H1 (cell line): ENCODE results near the gene TCF4. TPM values are rescaled to one million over a fixed set of nuclear protein-coding genes. Genes with fewer than 3 reads are reported as not detected.
A peak's percentile ranks its signal among the peaks of the same experiment; 100 is the strongest.

ENCODE experiments used
- CTCF ChIA-PET: fragments of 300-600 bp; sonication (Branson Sonifier 250); formaldehyde crosslinking; loops from one replicate; lab custom pipeline; 2021; ENCODE audit not compliant: partially characterized antibody; lab: Charles Lee
- POLR2A ChIA-PET: fragments of 300-600 bp; sonication (Branson Sonifier 250); formaldehyde crosslinking; loops from one replicate; lab custom pipeline; 2021; ENCODE audit warnings: inconsistent platforms; ENCODE audit not compliant: partially characterized antibody; lab: Charles Lee
- DNase-seq, 2 experiments: peaks; one replicate each; pipeline versions ENCODE4 v3.0.0 to v3.0.0-alpha.2; 2010 to 2022; ENCODE audit warnings: low spot score in 2 of 2, low read depth in 1 of 2, mixed read lengths in 1 of 2
- FAIRE-seq: peaks from 2 replicates; lab custom pipeline; 2011; peaks lifted over from hg19 to GRCh38; lab: Jason Lieb, UNC
- H2AFZ ChIP-seq: 2 replicates; pipeline ENCODE4 v1.8.1; 2012; ENCODE audit warnings: low read length, inconsistent platforms
- H2AK5ac ChIP-seq: 2 replicates; pipeline ENCODE4 v1.6.1; 2013; ENCODE audit warnings: low read depth, low read length
- H2BK120ac ChIP-seq: replicated peaks from 2 replicates; pipeline ENCODE3; 2013; ENCODE audit warnings: low read depth, low read length, inconsistent platforms
- H2BK12ac ChIP-seq: 2 replicates; pipeline ENCODE4 v1.6.1; 2013; ENCODE audit warnings: low read depth, low read length
- H2BK15ac ChIP-seq: 2 replicates; pipeline ENCODE4 v1.6.1; 2013; ENCODE audit warnings: low read length
- H2BK20ac ChIP-seq: 2 replicates; pipeline ENCODE4 v1.6.1; 2013; ENCODE audit warnings: low read length
- H2BK5ac ChIP-seq: 2 replicates; pipeline ENCODE4 v1.6.1; 2013; ENCODE audit warnings: low read depth, low read length
- H3K14ac ChIP-seq: 2 replicates; pipeline ENCODE4 v1.6.1; 2013; ENCODE audit warnings: inconsistent platforms; ENCODE audit not compliant: insufficient read length
- H3K18ac ChIP-seq: 2 replicates; pipeline ENCODE4 v1.6.1; 2013; ENCODE audit warnings: low read length; ENCODE audit errors: extremely low read depth
- H3K23ac ChIP-seq: 2 replicates; pipeline ENCODE4 v1.6.1; 2013; ENCODE audit warnings: inconsistent platforms; ENCODE audit not compliant: insufficient read length
- H3K23me2 ChIP-seq: 2 replicates; pipeline ENCODE4 v1.6.1; 2013; ENCODE audit warnings: low read depth, low read length
- H3K27ac ChIP-seq: 2 replicates; pipeline ENCODE4 v1.6.1; 2011; ENCODE audit warnings: low read depth, low read length, inconsistent platforms
- H3K27me3 ChIP-seq, 4 experiments: replicated peaks in 1 of 4; 1 replicate in 1 of 4; 2 replicates in 3 of 4; pipeline versions ENCODE4 v1.6.1 to v1.8.1; 2011 to 2013; ENCODE audit warnings: low read length in 3 of 4, mild to moderate bottlenecking in 3 of 4, inconsistent platforms in 2 of 4, mixed read lengths in 2 of 4, moderate library complexity in 1 of 4; ENCODE audit not compliant: control insufficient read depth in 3 of 4, insufficient read depth in 3 of 4; ENCODE audit errors: extremely low read depth in 1 of 4
- H3K36me3 ChIP-seq, 4 experiments: 2 replicates each; pipeline versions ENCODE4 v1.6.1 to v1.8.1; 2011 to 2013; ENCODE audit warnings: mild to moderate bottlenecking in 4 of 4, low read length in 3 of 4, moderate library complexity in 2 of 4, control low read depth in 1 of 4, inconsistent platforms in 1 of 4; ENCODE audit not compliant: insufficient read depth in 4 of 4, control insufficient read depth in 2 of 4
- H3K4ac ChIP-seq: replicated peaks from 2 replicates; pipeline ENCODE3; 2013; ENCODE audit warnings: low read length, low read depth, mixed read lengths, inconsistent platforms; ENCODE audit not compliant: insufficient read length
- H3K4me1 ChIP-seq, 4 experiments: replicated peaks in 1 of 4; 1 replicate in 1 of 4; 2 replicates in 3 of 4; pipeline versions ENCODE4 v1.6.1 to v1.8.1; 2011 to 2013; ENCODE audit warnings: low read length in 3 of 4, inconsistent platforms in 2 of 4, mixed read lengths in 1 of 4; ENCODE audit not compliant: insufficient read depth in 4 of 4, control insufficient read depth in 3 of 4
- H3K4me2 ChIP-seq, 2 experiments: 2 replicates each; pipeline versions ENCODE4 v1.6.1 to v1.8.1; 2011 to 2013; ENCODE audit warnings: low read depth in 2 of 2, low read length in 2 of 2, control low read depth in 1 of 2, inconsistent platforms in 1 of 2, mild to moderate bottlenecking in 1 of 2; ENCODE audit not compliant: insufficient read depth in 1 of 2
- H3K4me3 ChIP-seq, 4 experiments: fragments of 200-600, 300-600 bp in 1 of 4; sonication (generic), shearing (Covaris generic), sonication (Bioruptor Twin) in 1 of 4; 2 replicates each; pipeline versions ENCODE4 v1.5.1 to v1.8.1; 2011 to 2016; ENCODE audit warnings: low read length in 4 of 4, low read depth in 3 of 4, control low read depth in 2 of 4, inconsistent platforms in 2 of 4, mild to moderate bottlenecking in 2 of 4, mixed read lengths in 1 of 4, moderate library complexity in 1 of 4; ENCODE audit not compliant: insufficient read depth in 2 of 4; ENCODE audit errors: extremely low read depth in 1 of 4
- H3K56ac ChIP-seq: replicated peaks from 2 replicates; pipeline ENCODE3; 2013; ENCODE audit warnings: low read depth, mild to moderate bottlenecking, mixed read lengths, low read length, inconsistent platforms; ENCODE audit not compliant: insufficient read length
- H3K79me1 ChIP-seq: 2 replicates; pipeline ENCODE4 v1.6.1; 2013; ENCODE audit warnings: low read depth, low read length, control low read depth
- H3K79me2 ChIP-seq, 2 experiments: 2 replicates each; pipeline versions ENCODE4 v1.6.1 to v1.8.1; 2012 to 2013; ENCODE audit warnings: low read length in 2 of 2, mild to moderate bottlenecking in 2 of 2, inconsistent platforms in 1 of 2; ENCODE audit not compliant: insufficient read depth in 2 of 2, control insufficient read depth in 1 of 2
- H3K9ac ChIP-seq, 4 experiments: replicated peaks in 1 of 4; 1 replicate in 1 of 4; 2 replicates in 3 of 4; pipeline versions ENCODE4 v1.6.1 to v1.8.1; 2011 to 2013; ENCODE audit warnings: low read depth in 3 of 4, low read length in 3 of 4, control low read depth in 2 of 4, mild to moderate bottlenecking in 2 of 4, moderate library complexity in 2 of 4, inconsistent platforms in 1 of 4; ENCODE audit errors: extremely low read depth in 1 of 4
- H3K9me3 ChIP-seq, 2 experiments: 2 replicates each; pipeline versions ENCODE4 v1.6.1 to v1.8.1; 2012 to 2013; ENCODE audit warnings: mild to moderate bottlenecking in 2 of 2, moderate library complexity in 2 of 2, control low read depth in 1 of 2, inconsistent platforms in 1 of 2, low read depth in 1 of 2, low read length in 1 of 2, mixed read lengths in 1 of 2; ENCODE audit not compliant: insufficient read depth in 2 of 2
- H4K20me1 ChIP-seq, 2 experiments: replicated peaks in 1 of 2; 2 replicates each; pipeline versions ENCODE3 to v1.8.1; 2011 to 2013; ENCODE audit warnings: inconsistent platforms in 2 of 2, low read length in 2 of 2, mild to moderate bottlenecking in 1 of 2; ENCODE audit not compliant: insufficient read depth in 2 of 2, control insufficient read depth in 1 of 2
- H4K5ac ChIP-seq: 2 replicates; pipeline ENCODE4 v1.6.1; 2013; ENCODE audit warnings: low read length, low read depth, mixed read lengths, inconsistent platforms; ENCODE audit not compliant: insufficient read length
- H4K8ac ChIP-seq: 2 replicates; pipeline ENCODE4 v1.8.0; 2013; ENCODE audit warnings: mild to moderate bottlenecking, moderate library complexity, low read length, inconsistent platforms; ENCODE audit not compliant: insufficient read depth; ENCODE audit errors: extremely low read depth
- H4K91ac ChIP-seq: replicated peaks from 2 replicates; pipeline ENCODE3; 2013; ENCODE audit warnings: low read length, mixed read lengths, inconsistent platforms; ENCODE audit not compliant: insufficient read length
- BCL11A ChIP-seq, 2 experiments: IDR thresholded peaks; one replicate each; pipeline ENCODE4 v1.6.1; 2011; ENCODE audit warnings: low read depth in 2 of 2, low read length in 2 of 2, mild to moderate bottlenecking in 2 of 2
- CTCF ChIP-seq, 3 experiments: IDR thresholded peaks; 1 replicate in 2 of 3; 2 replicates in 1 of 3; pipeline versions ENCODE4 v1.5.1 to v1.6.1; 2011; ENCODE audit warnings: low read length in 3 of 3, mild to moderate bottlenecking in 3 of 3, inconsistent platforms in 2 of 3, low read depth in 1 of 3, moderate library complexity in 1 of 3; ENCODE audit not compliant: insufficient read depth in 1 of 3; ENCODE audit errors: control extremely low read depth in 1 of 3
- GTF2F1 ChIP-seq: IDR thresholded peaks from 2 replicates; pipeline ENCODE4 v1.6.1; 2012; ENCODE audit warnings: low read depth, low read length, improper control_type of control experiment, borderline replicate concordance
- KDM4A ChIP-seq: IDR thresholded peaks from one replicate; pipeline ENCODE4 v1.7.1; 2012; ENCODE audit warnings: low read depth, mild to moderate bottlenecking, moderate library complexity, low read length, inconsistent platforms; ENCODE audit not compliant: severe bottlenecking
- MAX ChIP-seq: IDR thresholded peaks from 2 replicates; pipeline ENCODE4 v1.6.1; 2012; ENCODE audit warnings: inconsistent platforms
- POLR2A ChIP-seq, 2 experiments: IDR thresholded peaks; 1 replicate in 1 of 2; 2 replicates in 1 of 2; pipeline ENCODE4 v1.6.1; 2011; ENCODE audit warnings: low read depth in 2 of 2, low read length in 2 of 2, mild to moderate bottlenecking in 2 of 2; ENCODE audit errors: control extremely low read depth in 1 of 2
- RAD21 ChIP-seq, 2 experiments: IDR thresholded peaks in 1 of 2; conservative IDR thresholded peaks in 1 of 2; 2 replicates each; pipeline ENCODE4 v1.6.1; 2011; ENCODE audit warnings: low read depth in 2 of 2, low read length in 2 of 2, improper control_type of control experiment in 1 of 2, inconsistent platforms in 1 of 2, mild to moderate bottlenecking in 1 of 2, moderate library complexity in 1 of 2
- SP2 ChIP-seq: IDR thresholded peaks from 2 replicates; pipeline ENCODE4 v1.6.1; 2012; ENCODE audit warnings: mild to moderate bottlenecking, low read length, inconsistent platforms
- ZNF274 ChIP-seq: IDR thresholded peaks from 2 replicates; pipeline ENCODE4 v1.7.0; 2012; ENCODE audit warnings: low read length, borderline replicate concordance; ENCODE audit errors: extremely low read depth
- WGBS, 2 experiments: shearing (Covaris generic) in 1 of 2; methylation state at CpG; one replicate each; pipeline versions ENCODE4 v1.1.6 to v1.1.7; 2013 to 2015; ENCODE audit warnings: low lambda C conversion rate in 2 of 2, mixed read lengths in 2 of 2, inconsistent platforms in 1 of 2, low coverage in 1 of 2, missing lambda C conversion rate in 1 of 2; ENCODE audit not compliant: insufficient replicate concordance in 2 of 2, insufficient coverage in 1 of 2, insufficient read length in 1 of 2; ENCODE audit errors: extremely low coverage in 1 of 2, missing lambda C conversion rate in 1 of 2; 5-methylcytosine and 5-hydroxymethylcytosine counted together
- polyA plus RNA-seq, 7 experiments: library from polyadenylated mRNA; depleted of rRNA in 3 of 7; stranded (reverse) in 5 of 7; unstranded in 2 of 7; fragments of >200 nt in 5 of 7; fragments of 200-250 nt in 2 of 7; gene quantifications; 1 replicate in 5 of 7; 2 replicates in 1 of 7; 4 replicates in 1 of 7; pipeline versions ENCODE4 v1.2.1 to v1.2.3, GENCODE V29; 2011 to 2013; ENCODE audit warnings: missing spikeins in 2 of 7, mixed read lengths in 2 of 7
- total RNA-seq: library from RNA; stranded (reverse); fragmentation: NEBNext Ultra II Directional; extraction: Animal tissue kit (Norgen Biotek cat#: 25700); gene quantifications from 2 replicates; pipeline ENCODE4 v1.2.1, GENCODE V29; 2021

Gene TCF4
- total and polyA plus RNA-seq, 2 of the 8 experiments (the other 6 are each of a cell fraction or from before 2014, with no cell fraction given): 59.3 to 118 TPM

GRCh38 chr18:55577812-55578539 is 10.0 kb downstream of the TCF4 start:
- Histone ChIP-seq H4K5ac (no peak overlapping the region), H3K4me2 (no peak overlapping the region)
- peak; percentile 39 for FAIRE-seq

More at GRCh38 chr18:55577812-55578539, 10.0 kb downstream of the TCF4 start:
- Histone ChIP-seq H3K23ac (no peak overlapping the region), H2BK12ac (no peak overlapping the region), H3K27ac (no peak overlapping the region), H3K27me3 (no peaks in the 10 kb centered on the region), H3K9ac (no peak overlapping the region), H3K4me1 (peaks cover 4 to 34% (median 15%) of the 10 kb centered on the region in 4 experiments), H2BK120ac (no peak overlapping the region), H3K23me2 (no peaks in the 10 kb centered on the region; the same call in 1 of the 2 replicates), H4K91ac (no peak overlapping the region), H2AK5ac (no peak overlapping the region), H3K56ac (no peak overlapping the region), H3K79me2 (peaks cover 0 to 91% of the 10 kb centered on the region in 2 experiments; a peak in 3 of 4 replicates), H2BK5ac (no peak overlapping the region), H2BK15ac (no peak overlapping the region), H2AFZ (no peak overlapping the region), H2BK20ac (no peak overlapping the region), H3K14ac (no peak overlapping the region), H4K20me1 (peaks cover 0 to 2% of the 10 kb centered on the region in 2 experiments), H3K18ac (no peak overlapping the region), H3K4ac (no peak overlapping the region), H3K36me3 (peaks cover 0 to 13% (median 0%) of the 10 kb centered on the region in 4 experiments; a peak in 1 of 8 replicates), H3K4me3 (no peak overlapping the region), H3K79me1 (peaks cover 9% of the 10 kb centered on the region; the same call in 1 of the 2 replicates), H3K9me3 (no peaks in the 10 kb centered on the region), H4K8ac (no peak overlapping the region)
- 84% methylated on average over 6 of the region's 6 CpGs; no CpG with 5 or more reads in 1 of the 2 experiments for WGBS, 2 experiments
- no peak for TF ChIP-seq KDM4A
- TF ChIP-seq SP2: no peak
- TF ChIP-seq ZNF274: no peak
- TF ChIP-seq POLR2A (IDR thresholded peaks at IDR 0.05; ENCODE audit: control extremely low read depth in 1 of 2, low read depth in 2 of 2, low read length in 2 of 2): no peak
- no peak for TF ChIP-seq MAX
- peak in 2 of 3 experiments; percentile 11; a peak in 2 of 4 replicates for TF ChIP-seq CTCF (IDR thresholded peaks at IDR 0.05; ENCODE audit: control extremely low read depth in 1 of 3, insufficient read depth in 1 of 3, low read depth in 1 of 3, low read length in 3 of 3)
- no peak for TF ChIP-seq BCL11A (IDR thresholded peaks at IDR 0.05; ENCODE audit: low read depth in 2 of 2, low read length in 2 of 2)
- peak; percentile 33 to 49 for TF ChIP-seq RAD21 (IDR thresholded peaks at IDR 0.05 in 1 of 2, conservative IDR thresholded peaks at IDR 0.05 in 1 of 2; ENCODE audit: low read depth in 2 of 2, low read length in 2 of 2)
- TF ChIP-seq GTF2F1: no peak
- no peak for DNase-seq
- ChIA-PET CTCF (interaction anchor here (0.7 to 1.8 kb wide), 2 partner anchors 10 to 16 kb away, joined by 4 to 5 read pairs; no protein-coding TSS in a partner anchor), POLR2A (no interaction called here)
